Esophagus squamous epithelium (tissue), 5 donors: ENCODE data around the gene MCFD2. TPM values are rescaled to one million over a fixed set of nuclear protein-coding genes. Genes with fewer than 3 reads are reported as not detected.
A peak's percentile ranks its signal among the peaks of the same experiment; 100 is the strongest.

Experiments used
- DNase-seq: peaks from one replicate; lab custom pipeline; 2025; lab: John Stamatoyannopoulos, UW
- H3K27ac ChIP-seq, 4 donors: fragments of 200-600 bp; sonication (generic); one replicate each; pipeline ENCODE4 v1.5.1; 2016 to 2019; ENCODE audit warnings: mild to moderate bottlenecking in 1 of 4
- H3K27me3 ChIP-seq, 4 donors: fragments of 200-600 bp; sonication (generic); 1 replicate in 3 of 4; 2 replicates in 1 of 4; pipeline versions ENCODE4 v1.5.1 to v1.6.0; 2017 to 2021; ENCODE audit warnings: antibody characterized with exemption in 1 of 4
- H3K36me3 ChIP-seq, 3 donors: fragments of 200-600 bp; sonication (generic); one replicate each; pipeline ENCODE4 v1.5.1; 2016 to 2019
- H3K4me1 ChIP-seq, 3 donors: fragments of 200-600 bp; sonication (generic); one replicate each; pipeline ENCODE4 v1.5.1; 2017 to 2019
- H3K4me3 ChIP-seq, 4 donors: fragments of 200-600 bp; sonication (generic); 1 replicate in 3 of 4; 2 replicates in 1 of 4; pipeline ENCODE4 v1.5.1; 2016 to 2019; ENCODE audit warnings: mild to moderate bottlenecking in 2 of 4, moderate library complexity in 1 of 4
- H3K9me3 ChIP-seq, 3 donors: fragments of 200-600 bp; sonication (generic); one replicate each; pipeline ENCODE4 v1.5.1; 2016 to 2019
- CTCF ChIP-seq, 6 experiments: fragments of 450-650 bp in 4 of 6; fragments of 200-600 bp in 2 of 6; sonication (generic) in 2 of 6; IDR thresholded peaks; one replicate each; pipeline ENCODE4 v1.5.1; 2016 to 2019; ENCODE audit warnings: antibody characterized with exemption in 6 of 6, mild to moderate bottlenecking in 4 of 6, moderate library complexity in 4 of 6
- POLR2A ChIP-seq, 4 donors: fragments of 450-650 bp; IDR thresholded peaks; one replicate each; pipeline ENCODE4 v1.6.1; 2017; ENCODE audit warnings: antibody characterized with exemption in 4 of 4, mild to moderate bottlenecking in 4 of 4, moderate library complexity in 3 of 4
- WGBS, 2 donors: methylation state at CpG; one replicate each; pipeline ENCODE4 v1.1.5; 2018; 5-methylcytosine and 5-hydroxymethylcytosine counted together
- intact Hi-C: fragments of 100-400 bp; cut with DNase I; formaldehyde crosslinking; loops from one replicate; pipeline ENCODE4 v1.15.0; 2022
- total RNA-seq, 4 donors: library from RNA; depleted of rRNA; stranded (reverse); fragments of >200 nt; gene quantifications; one replicate each; pipeline ENCODE4 v1.1.0, GENCODE V29; 2016
- donor health status: DM: yes; HTN: yes; CAD: no.

The MCFD2 gene
- total RNA-seq, 4 donors from 2014 or later: 49.7 to 62.8 (median 56.7) TPM

- DNase-seq: no peak
- WGBS, 2 donors: 59 to 70% methylated on average over 2 to 3 of the region's 3 CpGs
- Histone ChIP-seq H3K4me1 (peaks cover 18 to 52% (median 23%) of the 10 kb centered on the region in 3 donors), H3K9me3 (peaks cover 0 to 8% (median 5%) of the 10 kb centered on the region in 3 donors), H3K4me3 (no peak overlapping the region), H3K36me3 (no peaks in the 10 kb centered on the region), H3K27ac (no peak overlapping the region), H3K27me3 (peaks cover 0 to 25% (median 0%) of the 10 kb centered on the region in 4 donors)
- no peak for TF ChIP-seq CTCF (IDR thresholded peaks at IDR 0.05)
- no peak for TF ChIP-seq POLR2A (IDR thresholded peaks at IDR 0.05)
- intact Hi-C loops: no loop called here
Observed at GRCh38 chr2:46869621-46870020, 46.0 kb downstream of the MCFD2 start.

GRCh38 chr2:46866770-46867246 is 48.8 kb downstream of the MCFD2 start:
- WGBS, 2 donors: 65 to 67% methylated on average over 5 to 9 of the region's 11 CpGs
- TF ChIP-seq CTCF (IDR thresholded peaks at IDR 0.05) (no peak), POLR2A (IDR thresholded peaks at IDR 0.05) (no peak)
- no peak for DNase-seq

GRCh38 chr2:46865181-46865970 is 50.2 kb downstream of the MCFD2 start:
- H3K4me1 ChIP-seq: peaks cover 6 to 40% (median 8%) of the 10 kb centered on the region in 3 donors
- TF ChIP-seq POLR2A (IDR thresholded peaks at IDR 0.05) (no peak), CTCF (IDR thresholded peaks at IDR 0.05) (no peak)

More at GRCh38 chr2:46866770-46867246, 48.8 kb downstream of the MCFD2 start:
- H3K27me3 ChIP-seq: peaks cover 0 to 39% (median 0%) of the 10 kb centered on the region in 4 donors
- no peak overlapping the region for H3K4me3 ChIP-seq
- peak overlapping the region in 3 of 4 donors; percentile 42 to 59 (median 43) for H3K27ac ChIP-seq
- H3K9me3 ChIP-seq: peaks cover 0 to 12% (median 8%) of the 10 kb centered on the region in 3 donors
- H3K4me1 ChIP-seq: peaks cover 6 to 37% (median 8%) of the 10 kb centered on the region in 3 donors
- intact Hi-C loops: no loop called here
- no peaks in the 10 kb centered on the region for H3K36me3 ChIP-seq

GRCh38 chr2:46863882-46864281 is 51.7 kb downstream of the MCFD2 start:
- H3K4me1 ChIP-seq: peaks cover 6 to 40% (median 8%) of the 10 kb centered on the region in 3 donors
- H3K27me3 ChIP-seq: peaks cover 0 to 25% (median 0%) of the 10 kb centered on the region in 4 donors
- TF ChIP-seq POLR2A (IDR thresholded peaks at IDR 0.05) (no peak), CTCF (IDR thresholded peaks at IDR 0.05) (no peak)
- DNase-seq: no peak
- 80 to 100% methylated on average over 1 of the region's 1 CpG for WGBS, 2 donors
- intact Hi-C loops: no loop called here
- H3K36me3 ChIP-seq: no peaks in the 10 kb centered on the region
- H3K9me3 ChIP-seq: peaks cover 0 to 12% (median 8%) of the 10 kb centered on the region in 3 donors
- H3K4me3 ChIP-seq: no peak overlapping the region
- H3K27ac ChIP-seq: no peak overlapping the region

More at GRCh38 chr2:46865181-46865970, 50.2 kb downstream of the MCFD2 start:
- peaks cover 0 to 12% (median 8%) of the 10 kb centered on the region in 3 donors for H3K9me3 ChIP-seq
- peaks cover 0 to 34% (median 0%) of the 10 kb centered on the region in 4 donors for H3K27me3 ChIP-seq
- no peak overlapping the region for H3K27ac ChIP-seq
- intact Hi-C loops: no loop called here
- no peaks in the 10 kb centered on the region for H3K36me3 ChIP-seq
- no peak overlapping the region for H3K4me3 ChIP-seq
- no peak for DNase-seq
- WGBS, 2 donors: 75 to 100% methylated on average over 3 to 5 of the region's 7 CpGs

GRCh38 chr2:46862514-46862913 is 53.1 kb downstream of the MCFD2 start:
- no peak for DNase-seq

More at GRCh38 chr2:46862514-46862913, 53.1 kb downstream of the MCFD2 start:
- Histone ChIP-seq H3K36me3 (no peaks in the 10 kb centered on the region), H3K9me3 (peaks cover 0 to 12% (median 8%) of the 10 kb centered on the region in 3 donors), H3K27me3 (peaks cover 0 to 25% (median 0%) of the 10 kb centered on the region in 4 donors), H3K27ac (peak overlapping the region in 1 of 4 donors; percentile 40), H3K4me1 (peaks cover 1 to 40% (median 3%) of the 10 kb centered on the region in 3 donors), H3K4me3 (no peak overlapping the region)
- intact Hi-C loops: no loop called here
- TF ChIP-seq CTCF (IDR thresholded peaks at IDR 0.05) (no peak), POLR2A (IDR thresholded peaks at IDR 0.05) (no peak)
- 93 to 100% methylated on average over 2 of the region's 2 CpGs for WGBS, 2 donors
